Epithelial cell of esophagus (primary cell): Measurements from ENCODE around the gene LGALS1.
A peak's percentile ranks its signal among the peaks of the same experiment; 100 is the strongest.

ENCODE experiments used
- DNase-seq: peaks from one replicate; pipeline ENCODE4 v3.0.0; 2010; ENCODE audit warnings: low read depth
- H3K4me3 ChIP-seq: 2 replicates; pipeline ENCODE4 v1.5.1; 2011; ENCODE audit warnings: mild to moderate bottlenecking, low read length, control low read depth
- TF ChIP-seq, protein P1 (sequence below): IDR thresholded peaks from 2 replicates; pipeline ENCODE4 v1.5.1; 2011; ENCODE audit warnings: low read depth, mild to moderate bottlenecking, low read length, control low read depth, inconsistent platforms; ENCODE audit not compliant: insufficient read depth; ENCODE audit errors: missing control alignments

Gene LGALS1

DNA sequence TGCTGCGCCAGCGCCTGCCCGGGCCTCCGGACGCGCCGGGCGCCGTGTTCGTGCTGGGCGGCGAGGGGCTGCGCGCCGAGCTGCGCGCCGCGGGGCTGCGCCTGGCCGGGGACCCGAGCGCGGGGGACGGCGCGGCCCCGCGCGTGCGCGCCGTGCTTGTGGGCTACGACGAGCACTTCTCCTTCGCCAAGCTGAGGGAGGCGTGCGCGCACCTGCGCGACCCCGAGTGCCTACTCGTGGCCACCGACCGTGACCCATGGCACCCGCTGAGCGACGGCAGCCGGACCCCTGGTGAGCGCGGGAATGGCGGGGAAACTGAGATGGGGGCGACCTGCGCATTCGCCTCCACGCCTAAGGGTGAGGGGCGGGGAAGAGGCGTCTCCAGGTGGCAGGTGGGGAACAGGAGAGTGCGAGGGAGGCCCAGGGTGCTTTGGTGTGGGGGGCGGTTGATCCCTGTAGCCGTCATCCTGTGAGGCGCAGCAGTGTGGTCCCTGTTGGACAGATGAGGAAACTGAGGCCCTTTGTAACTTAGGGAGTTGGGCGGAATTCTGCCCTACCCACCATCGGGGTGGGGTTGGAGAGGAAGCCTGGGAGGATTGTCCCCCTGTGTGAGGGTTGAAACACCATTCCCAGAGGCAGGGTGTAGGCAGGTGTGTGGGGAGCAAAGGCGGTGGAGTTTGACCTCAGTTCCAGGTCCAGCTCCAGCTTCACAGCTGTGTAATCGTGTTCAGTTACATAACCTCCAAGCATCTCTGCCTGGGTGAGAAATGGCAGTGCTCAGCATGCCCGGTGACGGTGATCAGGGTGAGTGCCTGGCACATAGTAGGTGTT lies 16.2 kb upstream of the LGALS1 start:
- peak overlapping the region; percentile 56 for H3K4me3 ChIP-seq
- no peak for DNase-seq
- TF ChIP-seq, protein P1, sequence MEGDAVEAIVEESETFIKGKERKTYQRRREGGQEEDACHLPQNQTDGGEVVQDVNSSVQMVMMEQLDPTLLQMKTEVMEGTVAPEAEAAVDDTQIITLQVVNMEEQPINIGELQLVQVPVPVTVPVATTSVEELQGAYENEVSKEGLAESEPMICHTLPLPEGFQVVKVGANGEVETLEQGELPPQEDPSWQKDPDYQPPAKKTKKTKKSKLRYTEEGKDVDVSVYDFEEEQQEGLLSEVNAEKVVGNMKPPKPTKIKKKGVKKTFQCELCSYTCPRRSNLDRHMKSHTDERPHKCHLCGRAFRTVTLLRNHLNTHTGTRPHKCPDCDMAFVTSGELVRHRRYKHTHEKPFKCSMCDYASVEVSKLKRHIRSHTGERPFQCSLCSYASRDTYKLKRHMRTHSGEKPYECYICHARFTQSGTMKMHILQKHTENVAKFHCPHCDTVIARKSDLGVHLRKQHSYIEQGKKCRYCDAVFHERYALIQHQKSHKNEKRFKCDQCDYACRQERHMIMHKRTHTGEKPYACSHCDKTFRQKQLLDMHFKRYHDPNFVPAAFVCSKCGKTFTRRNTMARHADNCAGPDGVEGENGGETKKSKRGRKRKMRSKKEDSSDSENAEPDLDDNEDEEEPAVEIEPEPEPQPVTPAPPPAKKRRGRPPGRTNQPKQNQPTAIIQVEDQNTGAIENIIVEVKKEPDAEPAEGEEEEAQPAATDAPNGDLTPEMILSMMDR, result no peak

DNA sequence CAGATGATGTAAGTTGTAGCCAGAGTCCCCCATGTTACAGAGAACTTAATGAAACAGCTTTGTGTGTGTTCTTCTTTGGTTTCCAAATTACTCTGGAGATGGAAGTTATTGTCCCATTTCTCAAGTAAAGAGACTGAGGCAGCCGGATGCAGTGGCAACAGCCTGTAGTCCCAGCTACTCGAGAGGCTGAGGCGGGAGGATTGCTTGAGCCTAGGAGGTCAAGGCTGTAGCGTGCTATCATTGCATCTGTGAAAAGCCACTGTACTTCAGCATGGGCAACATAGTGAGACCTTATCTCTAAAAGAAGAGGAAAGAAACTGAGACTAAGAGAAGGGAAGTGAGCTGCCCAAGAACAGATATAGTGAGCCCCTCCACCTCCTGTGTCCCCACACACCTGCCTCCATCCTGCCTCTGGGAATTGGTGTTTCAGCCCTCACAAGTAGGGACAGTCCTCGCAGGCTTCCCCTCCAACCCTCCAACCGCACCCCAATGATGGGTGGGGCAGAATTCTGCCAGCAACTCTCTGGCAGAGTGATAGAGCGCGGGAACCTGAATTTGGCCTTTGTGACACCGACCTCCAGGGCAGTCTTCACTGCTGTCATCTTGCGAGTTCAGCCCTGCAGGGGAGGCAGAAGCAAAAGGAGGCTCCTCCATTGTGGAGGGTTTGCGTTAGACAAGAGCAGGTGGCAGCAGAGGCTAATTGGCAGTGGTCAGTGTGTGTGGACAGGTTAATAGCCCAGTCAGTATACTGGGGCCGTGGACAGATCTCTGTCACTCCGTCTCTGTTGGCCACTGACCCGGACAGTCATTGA lies 15.3 kb upstream of the LGALS1 start:
- no peak for DNase-seq
- TF ChIP-seq, protein P1, result no peak
- peak overlapping the region; percentile 56 for H3K4me3 ChIP-seq

DNA sequence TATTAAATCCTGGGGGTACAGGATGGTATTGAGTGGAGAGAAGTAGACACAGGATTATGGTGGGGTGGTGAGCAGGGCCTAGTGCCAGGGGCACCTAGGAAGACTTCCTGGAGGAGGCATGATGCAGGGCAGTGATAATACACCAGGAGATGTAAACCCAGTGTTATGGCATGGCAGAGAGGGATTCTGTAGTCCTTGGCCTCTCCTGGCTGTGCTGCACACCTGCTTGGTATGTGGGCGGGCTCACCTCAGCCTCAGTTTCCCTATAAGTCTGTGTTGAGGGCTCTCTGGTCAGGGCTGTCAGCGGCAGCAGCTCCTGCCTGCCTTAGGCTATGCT lies 14.8 kb upstream of the LGALS1 start:
- no peak for DNase-seq
- TF ChIP-seq, protein P1, result no peak
- H3K4me3 ChIP-seq, result no peak overlapping the region

DNA sequence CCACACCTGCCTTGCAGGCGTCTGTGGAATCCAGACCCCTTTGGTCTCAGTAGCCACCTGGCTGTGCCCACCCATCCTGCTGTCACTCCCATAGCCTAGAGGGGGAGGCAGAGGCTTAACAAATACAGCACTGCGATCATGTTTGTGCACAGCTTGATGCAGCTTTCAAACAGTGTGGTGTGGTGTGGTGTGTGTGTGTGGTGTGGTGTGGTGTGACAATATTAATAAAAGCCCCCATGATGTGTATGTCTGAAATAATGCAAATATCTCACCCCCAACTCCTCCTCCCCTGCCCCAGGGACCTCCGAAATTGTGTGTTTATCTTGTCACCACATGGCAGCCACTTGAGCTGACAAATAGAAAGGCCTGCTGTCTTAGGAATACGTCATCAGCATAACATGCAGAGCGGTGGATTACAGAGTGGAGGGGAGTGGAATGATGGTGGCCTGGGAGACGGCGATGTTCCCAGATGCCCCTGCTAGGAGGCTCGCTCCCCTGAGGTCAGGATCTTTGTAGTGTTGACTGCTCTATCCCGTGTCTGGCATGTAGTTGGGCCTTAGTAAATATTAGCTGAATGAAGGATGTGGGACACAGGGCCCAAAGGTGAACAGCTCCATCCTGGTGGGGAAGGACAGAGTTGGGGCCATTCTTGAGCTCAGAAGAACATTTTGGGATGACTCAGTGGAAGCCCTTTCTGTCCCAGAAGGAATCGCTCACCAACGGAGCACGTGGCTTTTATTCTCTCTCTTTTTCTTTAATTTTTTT lies 14.1 kb upstream of the LGALS1 start:
- H3K4me3 ChIP-seq, result no peak overlapping the region
- no peak for DNase-seq
- TF ChIP-seq, protein P1, result peak; percentile 58

DNA sequence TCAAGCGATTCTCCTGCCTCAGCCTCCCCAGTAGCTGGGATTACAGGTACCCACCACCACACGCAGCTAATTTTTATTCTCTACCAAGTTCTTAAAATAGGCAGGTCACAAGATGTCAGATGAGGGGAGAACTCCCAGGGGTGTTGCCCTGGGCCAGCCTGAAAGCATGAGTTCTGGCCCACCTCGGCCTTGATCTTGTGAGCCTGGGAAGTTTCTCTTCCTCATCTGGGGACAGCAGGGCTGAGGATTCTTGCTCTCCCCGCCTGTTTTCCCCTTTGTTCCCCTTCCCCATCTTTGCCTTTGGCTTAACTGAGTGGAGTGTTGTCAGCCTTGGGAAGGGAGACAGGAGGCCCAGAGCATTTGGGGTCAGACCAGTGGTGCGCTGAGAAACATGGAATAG lies 13.4 kb upstream of the LGALS1 start:
- no peak overlapping the region for H3K4me3 ChIP-seq
- DNase-seq, result no peak
- TF ChIP-seq, protein P1, result no peak

DNA sequence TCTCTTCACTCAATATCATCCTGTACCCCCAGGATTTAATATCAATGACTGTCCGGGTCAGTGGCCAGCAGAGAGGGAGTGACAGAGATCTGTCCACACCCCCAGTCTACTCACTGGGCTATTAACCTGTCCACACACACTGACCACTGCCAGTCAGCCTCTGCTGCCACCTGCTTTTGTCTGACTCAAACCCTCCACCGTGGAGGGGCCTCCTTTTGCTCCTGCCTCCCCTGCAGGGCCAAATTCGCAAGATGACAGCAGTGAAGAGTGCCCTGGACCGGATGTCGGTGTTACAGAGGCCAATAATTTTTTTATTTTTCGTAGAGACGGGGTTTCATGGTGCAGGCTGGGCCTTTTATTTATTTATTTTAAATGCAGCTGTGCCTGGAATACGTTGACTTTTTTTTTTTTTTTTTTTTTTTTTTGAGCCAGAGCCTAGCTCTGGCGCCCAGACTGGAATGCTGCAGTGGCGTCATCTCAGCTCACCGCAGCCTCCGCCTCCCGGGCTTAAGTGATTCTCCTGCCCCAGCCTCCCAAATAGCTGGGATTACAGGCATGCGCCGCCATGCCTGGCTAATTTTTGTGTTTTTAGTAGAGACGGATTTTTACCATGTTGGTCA lies 11.8 kb upstream of the LGALS1 start:
- TF ChIP-seq, protein P1, result no peak
- DNase-seq, result no peak
- H3K4me3 ChIP-seq, result no peak overlapping the region
